Fibroblast of skin of scalp (primary cell): ENCODE measurements around the gene CCNL1.
"Not testable (repeated sequence)": the region's sequence is repeated elsewhere in the genome, so short reads cannot be mapped to it uniquely, and the experiment has no call there.

Experiments
- DNase-seq: peaks from one replicate; pipeline ENCODE4 v3.0.0-alpha.2; 2013

Gene CCNL1

DNA sequence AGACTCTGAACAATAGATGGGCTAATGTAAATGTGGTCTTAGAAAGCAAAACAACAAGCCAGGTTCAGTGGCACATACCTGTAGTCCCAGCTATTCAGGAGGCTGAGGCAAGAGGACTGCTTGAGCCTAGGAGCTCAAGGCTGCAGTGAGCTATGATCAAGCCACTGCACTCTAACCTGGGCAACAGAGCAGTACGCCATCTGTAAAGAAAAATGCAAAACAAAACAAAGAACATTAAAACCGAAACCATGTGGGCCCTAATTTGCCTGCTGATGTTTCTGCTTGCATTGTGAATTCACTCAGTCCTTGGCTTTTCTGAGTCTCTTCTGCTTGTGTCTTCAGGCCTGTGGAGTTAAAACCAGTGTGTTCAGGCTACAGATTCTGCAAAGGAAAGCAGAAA is 56.7 kb downstream of the CCNL1 start:
- no peak for DNase-seq

DNA sequence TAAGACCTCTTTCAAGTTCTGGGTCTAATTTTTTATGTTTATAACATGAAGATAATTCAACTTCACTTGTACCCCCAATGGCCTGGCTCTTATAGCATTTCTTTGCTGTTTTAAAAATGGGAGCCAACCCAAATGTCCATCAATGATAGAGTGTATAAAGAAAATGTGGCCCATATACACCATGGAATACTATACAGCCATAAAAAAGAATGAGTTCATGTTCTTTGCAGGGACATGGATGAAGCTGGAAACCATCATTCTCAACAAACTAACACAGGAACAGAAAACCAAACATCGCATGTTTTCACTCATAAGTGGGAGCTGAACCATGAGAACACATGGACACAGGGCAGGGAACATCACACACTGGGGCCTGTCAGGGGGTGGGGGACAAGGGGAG is 57.4 kb downstream of the CCNL1 start:
- not testable (repeated sequence) for DNase-seq

DNA sequence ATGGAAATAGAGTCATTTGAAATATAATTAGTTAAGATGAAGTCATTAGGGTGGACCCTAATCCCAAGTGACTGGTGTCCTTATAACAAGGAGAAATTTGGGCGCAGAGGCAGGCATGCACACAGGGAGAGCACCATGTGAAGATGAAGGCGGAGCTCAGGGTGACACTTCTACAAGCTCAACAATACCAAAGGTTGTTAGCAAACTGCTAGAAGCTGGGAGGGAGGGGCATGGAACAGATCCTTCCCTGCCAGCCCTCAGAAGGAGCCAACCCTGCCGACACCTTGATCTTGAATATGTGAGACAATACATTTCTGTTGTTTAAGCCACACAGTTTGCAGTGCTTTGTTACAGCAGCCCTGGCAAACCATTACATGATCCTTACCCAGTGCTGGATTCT is 57.8 kb downstream of the CCNL1 start:
- no peak for DNase-seq

DNA sequence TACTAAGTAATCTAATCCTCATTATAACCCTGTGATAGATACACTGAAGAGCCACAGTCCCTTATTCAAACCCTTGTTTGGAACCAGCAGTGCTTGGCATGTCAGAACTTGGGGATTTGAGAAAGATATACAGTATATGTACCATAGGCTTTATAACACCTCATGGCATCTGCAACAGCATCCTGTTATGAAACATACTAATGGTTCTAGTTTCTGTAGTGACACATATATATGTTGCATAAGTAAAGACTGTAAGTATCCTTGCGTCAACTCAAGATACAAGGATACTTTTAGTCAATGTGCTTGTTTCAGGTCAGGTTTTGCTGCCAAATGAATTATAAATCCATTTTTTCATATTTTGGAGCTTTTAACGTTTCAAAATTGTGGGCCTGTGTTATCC is 58.5 kb downstream of the CCNL1 start:
- DNase-seq: no peak

DNA sequence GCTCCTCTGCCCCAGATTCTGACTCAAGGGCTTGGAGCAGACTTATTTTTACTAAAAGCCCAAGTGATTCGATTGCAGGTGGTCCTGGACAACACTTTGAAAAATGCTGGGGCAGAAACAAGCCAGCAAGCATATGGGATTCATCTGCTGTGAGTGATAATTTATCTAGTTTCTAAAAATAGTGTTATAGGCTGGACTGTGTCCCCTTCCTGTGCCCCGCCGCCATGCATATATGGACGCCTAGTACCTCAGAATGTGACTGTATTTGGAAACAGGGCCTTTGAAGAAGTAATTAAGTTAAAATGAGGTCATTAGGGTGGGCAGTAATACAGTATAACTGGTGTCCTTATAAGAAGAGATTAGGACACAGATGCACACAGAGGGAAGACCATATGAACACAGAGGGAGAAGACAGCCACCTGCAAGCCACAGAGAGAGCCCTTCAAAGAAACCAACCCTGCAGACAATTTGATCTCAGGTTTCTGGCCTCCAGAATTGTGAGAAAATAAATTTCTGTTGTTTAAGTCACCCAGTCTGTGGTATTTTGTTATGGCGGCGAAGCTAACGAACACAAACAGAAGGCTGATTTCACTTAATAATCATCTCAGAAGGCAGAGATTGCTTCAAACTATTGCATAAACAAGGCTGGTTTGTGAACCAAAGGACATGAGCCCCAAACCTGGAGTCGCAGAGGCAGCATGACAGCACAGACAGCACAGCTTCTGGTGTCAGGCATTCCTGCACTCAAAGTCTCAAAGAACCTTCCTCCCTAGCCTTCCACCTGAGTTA is 59.1 kb downstream of the CCNL1 start:
- no peak for DNase-seq

DNA sequence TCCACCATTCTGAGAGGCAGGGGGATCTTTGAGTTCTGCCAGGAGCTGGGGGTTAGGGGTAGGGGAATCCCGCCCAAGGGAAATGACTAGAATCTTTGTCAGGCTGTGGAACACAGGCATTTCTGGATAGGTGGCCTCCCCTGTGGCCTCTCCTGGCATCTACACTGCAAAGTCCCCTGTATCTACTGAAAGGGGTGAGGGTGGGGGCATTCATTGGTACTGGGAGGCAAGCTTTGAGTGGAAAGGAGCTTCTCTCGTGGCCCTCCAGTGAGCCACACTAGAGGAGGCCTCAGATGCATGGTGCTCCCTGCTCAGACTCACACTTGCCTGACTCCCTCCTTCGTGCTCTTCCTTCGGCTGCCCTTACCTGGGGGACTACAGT is 59.9 kb downstream of the CCNL1 start:
- DNase-seq: no peak

DNA sequence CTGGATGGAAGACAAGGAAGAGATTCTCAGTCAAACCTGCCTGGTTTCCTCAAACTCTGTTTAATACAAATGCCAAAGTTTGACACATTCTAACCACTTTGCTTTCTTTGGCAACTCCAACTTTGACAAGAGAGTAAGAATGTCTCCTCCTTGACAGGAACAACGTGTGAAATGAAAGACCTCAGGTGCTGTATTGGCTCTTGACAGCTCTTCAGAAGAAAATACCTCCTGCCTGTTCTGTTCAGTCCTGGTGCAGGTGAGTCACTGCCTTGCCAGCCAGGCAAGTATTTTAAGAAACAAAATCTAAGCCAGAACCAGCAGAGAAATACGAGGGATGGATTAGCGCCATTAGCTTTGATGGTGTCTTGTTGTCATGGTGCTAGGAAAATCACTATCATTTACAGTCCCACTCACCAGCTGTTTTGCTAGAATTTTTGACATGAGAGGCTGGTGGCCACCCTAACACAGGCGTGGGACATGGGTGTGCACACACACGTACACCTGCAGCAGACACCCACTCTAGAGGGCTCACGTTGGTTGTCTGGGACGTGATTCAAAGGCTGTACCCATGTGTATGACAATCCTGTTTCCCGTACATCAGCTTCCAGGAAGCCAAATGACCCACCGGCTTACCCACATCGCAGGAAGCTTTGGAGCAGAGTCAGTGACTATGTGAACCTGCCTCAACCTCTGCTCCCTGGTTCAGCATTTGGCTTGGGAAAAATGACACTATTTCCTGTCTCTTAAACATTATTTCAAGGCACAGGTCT is 60.4 kb downstream of the CCNL1 start:
- no peak for DNase-seq

DNA sequence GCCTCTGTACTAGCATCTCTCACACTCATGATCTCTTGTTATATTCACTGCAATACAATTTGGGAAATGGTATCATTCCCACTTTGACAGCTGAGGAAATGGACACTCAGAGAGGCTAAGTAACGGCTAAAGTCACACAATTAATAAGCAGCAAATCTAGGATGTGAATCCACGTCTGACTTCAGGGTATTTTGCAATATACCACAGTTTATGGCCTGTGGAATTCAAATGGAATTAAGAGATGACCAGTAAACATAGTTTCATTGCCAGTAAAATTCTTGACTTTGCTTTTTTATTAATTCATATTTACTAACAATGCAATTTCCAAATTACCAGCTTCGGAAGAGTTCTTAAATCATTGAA is 61.1 kb downstream of the CCNL1 start:
- no peak for DNase-seq

DNA sequence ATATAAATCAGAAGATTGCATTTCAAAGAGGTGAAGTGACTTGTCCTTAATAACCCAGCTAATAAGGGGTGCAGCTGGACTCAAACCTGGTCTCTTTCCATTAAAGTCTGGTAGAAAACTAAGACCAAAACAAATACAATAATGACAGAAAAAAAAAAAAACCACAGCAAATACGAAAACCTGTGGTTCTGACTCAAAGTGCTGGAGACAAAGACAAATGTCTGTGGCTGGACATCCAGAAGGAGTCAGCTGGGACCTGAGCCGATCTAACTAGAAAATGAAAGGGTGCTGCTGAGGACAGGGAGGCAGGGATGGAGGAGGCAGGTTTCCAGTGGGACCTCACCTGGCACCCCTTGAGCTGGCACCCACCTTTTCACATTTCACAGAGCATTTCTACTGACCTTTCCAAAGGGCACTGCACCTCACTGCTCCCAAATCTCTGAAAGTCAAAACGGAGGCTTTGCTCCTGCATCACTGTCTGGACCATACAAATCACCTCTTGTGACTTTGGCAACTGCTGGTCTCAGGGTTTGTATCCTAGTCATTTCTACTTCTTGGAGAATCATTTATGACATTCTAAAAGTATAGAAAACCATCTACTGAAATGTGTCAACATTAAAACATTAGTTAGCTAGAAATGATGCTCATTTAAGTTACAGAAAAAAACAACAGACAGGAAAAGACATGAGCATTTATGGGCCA is 61.7 kb downstream of the CCNL1 start:
- no peak for DNase-seq
